ENCODE results near the gene MAP1LC3A. TPM values are rescaled to one million over a fixed set of nuclear protein-coding genes. Genes with fewer than 3 reads are reported as not detected.
"Not testable (repeated sequence)": the region's sequence is repeated elsewhere in the genome, so short reads cannot be mapped to it uniquely, and the experiment has no call there.

The MAP1LC3A gene
- total RNA-seq, 6 experiments from 2014 or later: 14.4 to 39.6 (median 26.3) TPM

- 0% methylated on average over 6 of the region's 59 CpGs for whole genome bisulfite sequencing (ENCODE audit: insufficient coverage, low coverage, low lambda C conversion rate, missing lambda C conversion rate)
- Histone ChIP-seq H3K27me3 (no peaks in the 10 kb centered on the region), H3K36me3 (peaks cover 0 to 3% (median 1%) of the 10 kb centered on the region in 4 donors), H3K27ac (peak within 1 kb of the TSS; percentile 84 to 96 (median 86)), H3K4me3 (peak within 1 kb of the TSS; percentile 84 to 96 (median 91)), H3K4me1 (peaks cover 0 to 43% (median 5%) of the 10 kb centered on the region in 4 donors), H3K9me3 (no peaks in the 10 kb centered on the region)
- intact Hi-C loops (cut with DNase I): no loop called here
- ATAC-seq (peak; percentile 89 to 94 (median 90)), DNase-seq (peak; percentile 97 to 98 (median 98))
- TF ChIP-seq POLR2A (IDR thresholded peaks at IDR 0.05): peak; percentile 84
- no peak for TF ChIP-seq CTCF (IDR thresholded peaks at IDR 0.05)
Observed at GRCh38 chr20:34516247-34517113, 42.0 kb upstream of the MAP1LC3A start, which contains the start of gene DYNLRB1. TSS of gene DYNLRB1 (plus strand) at chr20:34516422. CDS start at chr20:34516459, 37 bp downstream.

- Histone ChIP-seq H3K27ac (peak overlapping the region; percentile 84 to 96 (median 86)), H3K9me3 (no peaks in the 10 kb centered on the region), H3K4me3 (peak overlapping the region; percentile 84 to 96 (median 91)), H3K27me3 (no peaks in the 10 kb centered on the region), H3K36me3 (peaks cover 0 to 3% (median 1%) of the 10 kb centered on the region in 4 donors), H3K4me1 (peaks cover 0 to 37% (median 5%) of the 10 kb centered on the region in 4 donors)
- no peak for ATAC-seq
- DNase-seq: no peak
- intact Hi-C loops (cut with DNase I): no loop called here
- WGBS (ENCODE audit: insufficient coverage, low coverage, low lambda C conversion rate, missing lambda C conversion rate): 0% methylated on average over 3 of the region's 3 CpGs
- TF ChIP-seq POLR2A (IDR thresholded peaks at IDR 0.05) (no peak), CTCF (IDR thresholded peaks at IDR 0.05) (no peak)
Observed at GRCh38 chr20:34517114-34517505, 41.4 kb upstream of the MAP1LC3A start.

GRCh38 chr20:34518863-34519262, 39.7 kb upstream of the MAP1LC3A start:
- peaks cover 0 to 22% (median 5%) of the 10 kb centered on the region in 4 donors for H3K4me1 ChIP-seq
- intact Hi-C loops (cut with DNase I); DNase-seq; H3K9me3 ChIP-seq; H3K36me3 ChIP-seq; H3K4me3 ChIP-seq; H3K27me3 ChIP-seq; ATAC-seq; H3K27ac ChIP-seq: not testable (repeated sequence)
- WGBS (ENCODE audit: insufficient coverage, low coverage, low lambda C conversion rate, missing lambda C conversion rate): 84% methylated on average over 3 of the region's 7 CpGs

GRCh38 chr20:34519841-34520240, 38.7 kb upstream of the MAP1LC3A start:
- H3K4me1 ChIP-seq: peaks cover 0 to 13% (median 4%) of the 10 kb centered on the region in 4 donors
- H3K27ac ChIP-seq; DNase-seq; H3K9me3 ChIP-seq; H3K4me3 ChIP-seq; intact Hi-C loops (cut with DNase I); H3K36me3 ChIP-seq; ATAC-seq; H3K27me3 ChIP-seq: not testable (repeated sequence)
- 90% methylated on average over 10 of the region's 10 CpGs for WGBS (ENCODE audit: insufficient coverage, low coverage, low lambda C conversion rate, missing lambda C conversion rate)

- DNase-seq (no peak), ATAC-seq (peak; percentile 17 to 69 (median 55))
- WGBS (ENCODE audit: insufficient coverage, low coverage, low lambda C conversion rate, missing lambda C conversion rate): 45% methylated on average over 6 of the region's 17 CpGs
- Histone ChIP-seq H3K27me3 (no peaks in the 10 kb centered on the region), H3K9me3 (no peaks in the 10 kb centered on the region), H3K4me1 (peaks cover 0 to 15% (median 6%) of the 10 kb centered on the region in 4 donors), H3K36me3 (peaks cover 0 to 19% (median 8%) of the 10 kb centered on the region in 4 donors), H3K4me3 (no peak overlapping the region), H3K27ac (no peak overlapping the region)
- TF ChIP-seq POLR2A (IDR thresholded peaks at IDR 0.05): no peak
- TF ChIP-seq CTCF (IDR thresholded peaks at IDR 0.05): peak; percentile 38 to 56 (median 42)
- intact Hi-C loops (cut with DNase I): no loop called here
Observed at GRCh38 chr20:34522969-34523871, 35.3 kb upstream of the MAP1LC3A start.
